ENCODE results near the gene ASPHD2. TPM values are rescaled to one million over a fixed set of nuclear protein-coding genes. Genes with fewer than 3 reads are reported as not detected.
"Not testable (repeated sequence)": the region's sequence is repeated elsewhere in the genome, so short reads cannot be mapped to it uniquely, and the experiment has no call there.

The ASPHD2 gene
- total RNA-seq, 1 experiment from 2014 or later, result 0.44 TPM

- intact Hi-C loops (cut with micrococcal nuclease; ENCODE audit: unreplicated experiment), result no loop called here
- no peak overlapping the region for H3K4me3 ChIP-seq
- H3F3A ChIP-seq (ENCODE audit: insufficient read depth, low read depth), result no peaks in the 10 kb centered on the region
- no peak overlapping the region for H3K27ac ChIP-seq
- H3K4me1 ChIP-seq (replicated peaks; ENCODE audit: insufficient read depth), result no peaks in the 10 kb centered on the region
- no TSS peak for BruUV-seq (replicated peaks)
- H3K4me2 ChIP-seq, result no peak overlapping the region
- no peaks in the 10 kb centered on the region; the same call in 1 of the 2 replicates for H4K20me1 ChIP-seq (ENCODE audit: insufficient read depth)
- H3K9me3 ChIP-seq (ENCODE audit: insufficient read depth, low read depth), result no peaks in the 10 kb centered on the region
- H3K36me3 ChIP-seq (ENCODE audit: low read depth), result no peaks in the 10 kb centered on the region
- no peaks in the 10 kb centered on the region for H3K9me2 ChIP-seq (ENCODE audit: insufficient read depth)
- peaks cover 34% of the 10 kb centered on the region for H3K27me3 ChIP-seq (ENCODE audit: insufficient read depth, low read depth)
- no peak for TF ChIP-seq EZH2 (IDR thresholded peaks at IDR 0.05; ENCODE audit: low read depth)
- TF ChIP-seq, protein P1, sequence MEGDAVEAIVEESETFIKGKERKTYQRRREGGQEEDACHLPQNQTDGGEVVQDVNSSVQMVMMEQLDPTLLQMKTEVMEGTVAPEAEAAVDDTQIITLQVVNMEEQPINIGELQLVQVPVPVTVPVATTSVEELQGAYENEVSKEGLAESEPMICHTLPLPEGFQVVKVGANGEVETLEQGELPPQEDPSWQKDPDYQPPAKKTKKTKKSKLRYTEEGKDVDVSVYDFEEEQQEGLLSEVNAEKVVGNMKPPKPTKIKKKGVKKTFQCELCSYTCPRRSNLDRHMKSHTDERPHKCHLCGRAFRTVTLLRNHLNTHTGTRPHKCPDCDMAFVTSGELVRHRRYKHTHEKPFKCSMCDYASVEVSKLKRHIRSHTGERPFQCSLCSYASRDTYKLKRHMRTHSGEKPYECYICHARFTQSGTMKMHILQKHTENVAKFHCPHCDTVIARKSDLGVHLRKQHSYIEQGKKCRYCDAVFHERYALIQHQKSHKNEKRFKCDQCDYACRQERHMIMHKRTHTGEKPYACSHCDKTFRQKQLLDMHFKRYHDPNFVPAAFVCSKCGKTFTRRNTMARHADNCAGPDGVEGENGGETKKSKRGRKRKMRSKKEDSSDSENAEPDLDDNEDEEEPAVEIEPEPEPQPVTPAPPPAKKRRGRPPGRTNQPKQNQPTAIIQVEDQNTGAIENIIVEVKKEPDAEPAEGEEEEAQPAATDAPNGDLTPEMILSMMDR (conservative IDR thresholded peaks at IDR 0.05), result no peak
- no peaks in the 10 kb centered on the region for H3K79me2 ChIP-seq (ENCODE audit: low read depth)
- CTCF ChIA-PET, result no interaction called here
- DNase-seq, result no peak
- H2AFZ ChIP-seq, result no peak overlapping the region
- POLR2A ChIA-PET (ENCODE audit: unreplicated experiment), result no interaction called here
Measured at GRCh38 chr22:26436903-26437515, 7.9 kb downstream of the ASPHD2 start.

GRCh38 chr22:26437694-26438392 lies 8.8 kb downstream of the ASPHD2 start:
- H3K9me3 ChIP-seq (ENCODE audit: insufficient read depth, low read depth), result no peaks in the 10 kb centered on the region
- TF ChIP-seq EZH2 (IDR thresholded peaks at IDR 0.05; ENCODE audit: low read depth), result no peak
- H3K27me3 ChIP-seq (ENCODE audit: insufficient read depth, low read depth), result peaks cover 28% of the 10 kb centered on the region; the same call in 1 of the 2 replicates
- no peak overlapping the region for H3K4me3 ChIP-seq
- H2AFZ ChIP-seq, result no peak overlapping the region
- H3F3A ChIP-seq (ENCODE audit: insufficient read depth, low read depth), result no peaks in the 10 kb centered on the region
- no peak overlapping the region for H3K27ac ChIP-seq
- ChIA-PET CTCF (no interaction called here), POLR2A (ENCODE audit: unreplicated experiment) (no interaction called here)
- H3K9me2 ChIP-seq (ENCODE audit: insufficient read depth), result no peaks in the 10 kb centered on the region
- H3K36me3 ChIP-seq (ENCODE audit: low read depth), result no peaks in the 10 kb centered on the region
- no peak for DNase-seq
- no peaks in the 10 kb centered on the region for H4K20me1 ChIP-seq (ENCODE audit: insufficient read depth)
- H3K4me2 ChIP-seq, result no peak overlapping the region
- no peaks in the 10 kb centered on the region for H3K79me2 ChIP-seq (ENCODE audit: low read depth)
- H3K4me1 ChIP-seq (replicated peaks; ENCODE audit: insufficient read depth), result no peaks in the 10 kb centered on the region
- intact Hi-C loops (cut with micrococcal nuclease; ENCODE audit: unreplicated experiment), result no loop called here
- BruUV-seq (replicated peaks), result no TSS peak

GRCh38 chr22:26438776-26439175 lies 9.7 kb downstream of the ASPHD2 start:
- H3K4me3 ChIP-seq; H3F3A ChIP-seq (ENCODE audit: insufficient read depth, low read depth); H3K4me2 ChIP-seq; H3K36me3 ChIP-seq (ENCODE audit: low read depth); H3K9me2 ChIP-seq (ENCODE audit: insufficient read depth); H3K79me2 ChIP-seq (ENCODE audit: low read depth); DNase-seq; H3K9me3 ChIP-seq (ENCODE audit: insufficient read depth, low read depth); POLR2A ChIA-PET (ENCODE audit: unreplicated experiment); H2AFZ ChIP-seq; H3K27ac ChIP-seq; BruUV-seq (replicated peaks); CTCF ChIA-PET; intact Hi-C loops (cut with micrococcal nuclease; ENCODE audit: unreplicated experiment); H4K20me1 ChIP-seq (ENCODE audit: insufficient read depth); H3K4me1 ChIP-seq (replicated peaks; ENCODE audit: insufficient read depth): not testable (repeated sequence)
- H3K27me3 ChIP-seq (ENCODE audit: insufficient read depth, low read depth), result peaks cover 25% of the 10 kb centered on the region; the same call in 1 of the 2 replicates

DNA sequence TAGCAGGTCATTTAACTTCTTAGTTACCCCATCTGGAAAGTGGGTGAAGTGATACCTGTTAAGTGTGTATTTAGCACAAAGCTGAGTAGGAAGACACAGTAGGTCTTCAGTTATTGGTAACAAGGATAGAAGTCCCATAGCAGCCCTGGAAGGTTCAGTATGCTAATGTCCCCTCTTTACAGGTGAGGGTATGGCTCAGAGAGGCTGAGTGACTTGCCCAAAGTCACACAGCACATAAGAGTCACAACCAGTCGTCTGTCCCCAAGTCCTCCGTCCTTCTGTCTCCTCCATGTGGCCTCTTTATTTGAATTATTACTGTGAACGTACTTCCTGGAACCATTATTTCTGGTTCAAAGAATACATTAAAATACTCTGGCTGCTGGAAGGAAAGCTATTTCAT lies 10.5 kb downstream of the ASPHD2 start:
- Histone ChIP-seq H3K27me3 (ENCODE audit: insufficient read depth, low read depth) (peaks cover 19% of the 10 kb centered on the region; the same call in 1 of the 2 replicates), H3K4me2 (no peak overlapping the region), H3F3A (ENCODE audit: insufficient read depth, low read depth) (no peaks in the 10 kb centered on the region), H3K9me2 (ENCODE audit: insufficient read depth) (no peaks in the 10 kb centered on the region), H3K36me3 (ENCODE audit: low read depth) (no peaks in the 10 kb centered on the region), H4K20me1 (ENCODE audit: insufficient read depth) (no peaks in the 10 kb centered on the region), H3K4me3 (no peak overlapping the region), H2AFZ (no peak overlapping the region), H3K79me2 (ENCODE audit: low read depth) (no peaks in the 10 kb centered on the region), H3K9me3 (ENCODE audit: insufficient read depth, low read depth) (no peaks in the 10 kb centered on the region), H3K27ac (no peak overlapping the region), H3K4me1 (replicated peaks; ENCODE audit: insufficient read depth) (no peaks in the 10 kb centered on the region)
- intact Hi-C loops (cut with micrococcal nuclease; ENCODE audit: unreplicated experiment), result no loop called here
- no TSS peak for BruUV-seq (replicated peaks)
- POLR2A ChIA-PET (ENCODE audit: unreplicated experiment), result no interaction called here
- no peak for DNase-seq
- CTCF ChIA-PET, result no interaction called here
- TF ChIP-seq EZH2 (IDR thresholded peaks at IDR 0.05; ENCODE audit: low read depth), result no peak
- TF ChIP-seq, protein P1 (conservative IDR thresholded peaks at IDR 0.05), result no peak

Measured in PC-9 (cell line).